Measurements from ENCODE around the gene DERL3.
A peak's percentile ranks its signal among the peaks of the same experiment; 100 is the strongest.

Gene DERL3

DNA sequence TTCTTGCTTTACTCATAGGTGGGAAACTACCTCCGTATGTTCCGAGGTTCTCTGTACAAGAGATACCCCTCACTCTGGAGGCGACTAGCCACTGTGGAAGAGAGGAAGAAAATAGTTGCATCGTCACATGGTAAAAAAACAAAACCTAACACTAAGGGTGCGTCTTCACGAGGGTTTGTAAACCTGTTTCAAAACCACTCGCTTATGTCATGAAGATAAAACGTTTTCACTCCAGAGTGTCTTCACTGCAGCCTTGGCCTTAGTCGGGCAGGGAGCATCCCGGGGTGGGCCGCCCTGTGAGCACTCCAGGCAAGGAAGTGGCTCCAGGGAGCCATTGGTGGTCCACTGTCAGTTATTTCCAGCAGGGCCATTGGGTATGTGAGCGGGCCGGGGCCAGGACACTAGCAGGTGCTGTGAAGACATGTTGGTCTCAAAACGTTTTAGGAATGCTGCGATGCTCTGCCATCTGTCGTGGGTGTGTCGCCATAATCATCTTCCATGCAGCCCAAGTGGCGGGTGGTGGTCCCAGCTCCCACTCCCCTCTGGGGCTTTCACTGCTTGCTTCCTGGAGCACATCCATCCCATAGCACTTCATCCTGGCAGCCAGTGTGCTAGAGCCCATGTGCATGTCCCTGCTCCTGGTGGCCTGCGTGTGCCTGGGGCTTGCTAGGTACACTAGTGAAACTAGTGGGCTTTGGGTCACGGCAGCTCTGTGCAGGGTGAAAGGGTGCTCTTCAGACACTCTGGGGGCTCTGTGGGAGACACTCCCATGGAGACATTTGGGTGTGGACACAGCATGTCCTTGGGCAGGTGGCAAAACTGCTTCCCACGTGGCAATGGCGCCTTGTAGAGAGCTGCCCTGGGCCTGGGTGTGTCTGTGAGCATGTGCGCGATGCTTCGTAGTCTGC is 46.8 kb downstream of the DERL3 start:
- Histone ChIP-seq H3K9me3 (no peaks in the 10 kb centered on the region), H3K4me1 (peaks cover 22% of the 10 kb centered on the region), H3K27me3 (ENCODE audit: low read depth) (no peaks in the 10 kb centered on the region), H3K36me3 (replicated peaks) (peaks cover 54% of the 10 kb centered on the region), H3K4me3 (no peak overlapping the region)
- DNase-seq (ENCODE audit: low spot score in 2 of 2), result no peak
- in situ Hi-C loops (cut with MboI; ENCODE audit: low sequenced_read_pairs), result no loop called here

DNA sequence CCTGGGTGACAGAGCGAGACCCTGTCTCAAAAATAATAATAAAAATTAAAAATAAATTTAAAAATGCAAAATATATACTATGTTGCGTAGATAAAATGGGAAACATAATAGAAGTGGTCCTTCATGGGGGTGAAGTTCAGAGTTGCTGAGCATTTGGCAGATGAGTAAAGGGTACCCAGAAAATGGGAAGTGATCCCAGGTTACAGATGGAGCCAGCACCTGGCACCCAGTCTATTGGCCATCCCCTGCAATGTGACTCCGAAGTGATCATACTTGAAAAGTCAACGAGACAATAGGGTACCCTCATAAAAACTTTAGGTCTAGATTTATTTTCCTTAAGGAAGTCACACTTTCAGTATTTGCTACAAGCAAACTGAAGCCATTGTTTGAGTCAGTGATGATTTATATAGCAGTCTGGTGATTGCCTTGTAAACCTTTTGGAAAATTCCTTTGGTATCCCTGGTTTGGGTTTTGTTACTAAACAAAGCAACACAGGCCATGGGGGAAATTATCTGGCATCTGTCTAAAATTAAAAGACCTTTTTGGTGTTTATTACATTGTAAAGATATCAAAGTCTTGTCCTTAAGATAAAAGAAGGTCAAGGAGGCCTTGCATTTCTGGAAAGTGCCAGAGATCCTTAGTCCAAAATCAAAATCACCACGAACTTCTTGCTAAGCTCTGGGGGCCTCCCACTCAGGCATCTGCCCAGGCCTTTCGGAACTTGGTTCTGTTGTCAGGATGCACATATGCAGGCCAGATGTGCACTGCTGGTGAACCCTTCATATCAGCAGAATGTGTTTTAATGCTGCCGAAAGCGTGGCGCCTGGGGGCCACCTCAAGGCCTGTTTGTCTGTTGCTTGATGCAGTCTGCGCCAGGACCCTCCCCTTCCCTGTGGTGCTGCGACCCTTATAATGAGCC is 47.7 kb downstream of the DERL3 start:
- H3K27me3 ChIP-seq (ENCODE audit: low read depth), result no peaks in the 10 kb centered on the region
- in situ Hi-C loops (cut with MboI; ENCODE audit: low sequenced_read_pairs), result no loop called here
- DNase-seq (ENCODE audit: low spot score in 2 of 2), result no peak

DNA sequence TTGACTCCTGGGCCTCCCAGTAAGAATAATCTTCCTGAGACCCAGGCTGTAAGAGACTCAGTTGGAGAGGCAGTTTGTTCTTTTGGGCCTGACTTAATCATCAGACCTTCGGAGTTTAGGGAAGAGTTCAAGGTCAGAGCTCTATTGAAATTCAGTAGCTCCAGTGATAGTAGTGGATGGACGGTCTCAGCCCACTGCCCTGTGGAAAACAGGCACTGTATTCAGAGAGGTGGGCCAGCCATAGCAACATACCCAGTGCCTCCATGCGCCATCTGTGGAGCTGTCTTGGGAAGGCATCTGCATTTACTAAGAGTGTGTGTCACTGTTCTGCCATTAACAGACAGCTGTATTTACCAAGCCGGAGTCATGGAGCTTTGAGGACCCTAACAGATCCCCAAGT is 49.2 kb downstream of the DERL3 start:
- Histone ChIP-seq H3K4me1 (peaks cover 18% of the 10 kb centered on the region), H3K9me3 (no peaks in the 10 kb centered on the region), H3K36me3 (replicated peaks) (peaks cover 49% of the 10 kb centered on the region), H3K27me3 (ENCODE audit: low read depth) (no peaks in the 10 kb centered on the region), H3K4me3 (no peak overlapping the region)
- in situ Hi-C loops (cut with MboI; ENCODE audit: low sequenced_read_pairs), result no loop called here
- DNase-seq (ENCODE audit: low spot score in 2 of 2), result no peak

More for the DNA sequence above, 47.7 kb downstream of the DERL3 start:
- Histone ChIP-seq H3K4me3 (no peak overlapping the region), H3K4me1 (peaks cover 21% of the 10 kb centered on the region), H3K9me3 (no peaks in the 10 kb centered on the region), H3K36me3 (replicated peaks) (peaks cover 56% of the 10 kb centered on the region)

DNA sequence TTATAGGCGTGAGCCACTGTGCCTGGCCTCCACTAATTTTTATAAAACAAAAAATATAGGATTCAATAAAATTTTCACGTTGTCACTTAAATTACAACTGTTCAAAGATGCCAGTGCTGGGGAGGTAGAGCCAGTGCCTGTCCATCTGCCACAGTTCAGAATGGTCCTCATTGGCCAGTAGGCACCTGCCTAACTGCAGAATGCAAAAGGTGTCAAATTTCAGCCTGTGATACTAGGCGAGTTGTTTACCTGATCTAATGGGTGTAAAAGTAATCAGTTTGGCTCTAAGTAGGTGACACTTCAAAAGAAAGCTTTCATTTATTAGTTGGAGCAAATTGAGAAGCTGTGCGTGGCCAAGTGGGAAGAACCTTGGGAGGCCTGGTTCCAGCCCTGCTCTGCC is 49.7 kb downstream of the DERL3 start:
- H3K36me3 ChIP-seq (replicated peaks), result peaks cover 44% of the 10 kb centered on the region
- DNase-seq (ENCODE audit: low spot score in 2 of 2), result no peak
- no peaks in the 10 kb centered on the region for H3K27me3 ChIP-seq (ENCODE audit: low read depth)
- H3K4me1 ChIP-seq, result peaks cover 18% of the 10 kb centered on the region
- no peaks in the 10 kb centered on the region for H3K9me3 ChIP-seq
- H3K4me3 ChIP-seq, result no peak overlapping the region
- in situ Hi-C loops (cut with MboI; ENCODE audit: low sequenced_read_pairs), result no loop called here

DNA sequence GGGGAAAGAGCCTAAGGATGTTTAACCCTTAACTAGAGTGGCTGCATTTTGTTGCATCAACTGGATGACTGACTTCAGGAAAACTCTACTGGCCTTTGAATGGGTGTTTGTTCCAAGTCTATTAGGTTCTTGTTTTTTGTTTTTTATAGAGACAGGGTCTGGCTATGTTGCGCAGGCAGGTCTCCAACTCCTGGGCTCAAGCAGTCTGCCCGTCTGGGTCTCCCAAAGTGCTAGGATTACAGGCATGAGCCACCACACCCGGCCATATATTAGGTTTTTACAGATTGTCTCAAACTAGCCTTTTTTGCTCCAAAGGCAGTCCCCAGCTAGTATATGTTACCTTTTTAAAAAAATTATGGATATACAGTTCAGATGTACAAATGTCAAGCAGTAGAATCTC is 50.9 kb downstream of the DERL3 start:
- H3K36me3 ChIP-seq (replicated peaks), result peaks cover 35% of the 10 kb centered on the region
- no peaks in the 10 kb centered on the region for H3K9me3 ChIP-seq
- no peaks in the 10 kb centered on the region for H3K27me3 ChIP-seq (ENCODE audit: low read depth)
- in situ Hi-C loops (cut with MboI; ENCODE audit: low sequenced_read_pairs), result no loop called here
- peak overlapping the region; percentile 97 for H3K4me3 ChIP-seq
- no peak for DNase-seq (ENCODE audit: low spot score in 2 of 2)
- H3K4me1 ChIP-seq, result peaks cover 18% of the 10 kb centered on the region

DNA sequence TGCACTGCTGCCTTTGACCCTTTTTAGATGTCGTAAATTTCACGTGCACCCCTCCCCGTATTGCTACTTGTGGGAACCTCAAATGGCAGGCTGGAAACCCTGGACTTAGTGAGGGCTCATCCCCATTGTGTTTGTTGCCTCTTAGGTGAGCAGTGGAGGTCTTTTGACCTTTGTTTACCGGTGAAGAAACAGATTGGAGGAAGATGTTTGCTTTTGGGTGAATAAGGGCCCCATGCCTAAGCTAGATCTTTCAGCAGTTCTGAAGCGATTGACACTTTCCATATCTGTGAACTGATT is 51.3 kb downstream of the DERL3 start:
- Histone ChIP-seq H3K4me3 (peak overlapping the region; percentile 97), H3K36me3 (replicated peaks) (peaks cover 31% of the 10 kb centered on the region), H3K9me3 (no peaks in the 10 kb centered on the region), H3K4me1 (peaks cover 18% of the 10 kb centered on the region), H3K27me3 (ENCODE audit: low read depth) (no peaks in the 10 kb centered on the region)
- DNase-seq (ENCODE audit: low spot score in 2 of 2), result no peak
- in situ Hi-C loops (cut with MboI; ENCODE audit: low sequenced_read_pairs), result no loop called here

DNA sequence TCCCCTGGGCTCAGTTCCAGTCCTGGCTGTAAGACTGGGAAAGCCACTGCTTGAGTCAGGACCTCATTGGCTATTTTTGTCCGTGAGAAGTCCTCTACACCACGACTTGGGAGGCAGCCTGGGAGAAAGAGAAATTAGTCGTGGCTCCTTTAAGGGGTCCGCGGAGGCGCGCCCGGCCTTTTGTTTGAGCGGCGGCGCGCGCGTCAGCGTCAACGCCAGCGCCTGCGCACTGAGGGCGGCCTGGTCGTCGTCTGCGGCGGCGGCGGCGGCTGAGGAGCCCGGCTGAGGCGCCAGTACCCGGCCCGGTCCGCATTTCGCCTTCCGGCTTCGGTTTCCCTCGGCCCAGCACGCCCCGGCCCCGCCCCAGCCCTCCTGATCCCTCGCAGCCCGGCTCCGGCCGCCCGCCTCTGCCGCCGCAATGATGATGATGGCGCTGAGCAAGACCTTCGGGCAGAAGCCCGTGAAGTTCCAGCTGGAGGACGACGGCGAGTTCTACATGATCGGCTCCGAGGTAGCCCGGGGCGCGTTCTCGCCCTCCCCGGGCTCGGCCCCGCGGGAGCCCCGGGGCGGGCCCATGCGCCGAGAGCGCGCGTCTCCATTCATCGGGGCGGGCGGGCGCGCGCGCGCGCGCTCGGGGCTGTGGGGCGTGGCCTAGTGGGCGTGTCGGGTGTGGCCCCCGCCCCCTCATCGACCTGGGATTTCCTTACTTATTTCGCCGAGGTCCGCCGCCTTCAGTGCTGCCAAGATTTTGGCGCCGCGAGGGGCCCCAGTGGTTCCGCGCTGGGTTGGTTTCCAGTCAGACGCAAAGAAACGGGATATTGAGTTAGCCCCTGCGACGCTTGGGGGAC is 51.8 kb downstream of the DERL3 start, which contains the start of gene SMARCB1:
SMARCB1 (plus strand) TSS at position 215 of the 848 bp plus-strand sequence; CDS start at position 419, 204 bp downstream.
- Histone ChIP-seq H3K4me3 (peak within 1 kb of the TSS; percentile 97), H3K36me3 (replicated peaks) (peaks cover 26% of the 10 kb centered on the region), H3K9me3 (no peaks in the 10 kb centered on the region), H3K27me3 (ENCODE audit: low read depth) (no peaks in the 10 kb centered on the region), H3K4me1 (peaks cover 18% of the 10 kb centered on the region)
- DNase-seq (ENCODE audit: low spot score in 2 of 2), result peak; percentile 80 to 87
- in situ Hi-C loops (cut with MboI; ENCODE audit: low sequenced_read_pairs), result no loop called here

DNA sequence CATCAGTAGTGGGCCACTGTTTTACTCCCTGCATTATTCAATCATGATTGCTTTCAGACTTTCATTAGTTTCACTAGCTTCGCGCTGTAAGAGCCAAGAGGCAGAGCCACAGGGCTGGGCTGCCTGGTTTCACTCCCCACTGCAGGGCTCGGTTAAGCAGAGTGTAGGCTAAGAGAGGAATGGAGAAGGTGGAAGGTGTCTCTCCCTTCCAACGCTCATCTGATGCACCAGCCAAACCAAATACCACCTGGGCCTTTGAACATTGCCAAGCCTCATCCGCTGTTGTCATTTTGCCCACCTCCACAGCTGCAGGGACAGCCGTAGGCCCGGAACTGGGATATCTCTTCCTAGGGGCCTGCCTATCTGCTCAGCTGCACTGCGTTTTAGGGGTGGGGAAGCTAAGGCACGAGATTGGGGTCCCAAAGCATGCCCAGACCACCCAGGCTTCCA is 52.5 kb downstream of the DERL3 start:
- DNase-seq (ENCODE audit: low spot score in 2 of 2), result no peak
- H3K4me1 ChIP-seq, result peaks cover 18% of the 10 kb centered on the region
- H3K4me3 ChIP-seq, result peak overlapping the region; percentile 97
- H3K27me3 ChIP-seq (ENCODE audit: low read depth), result no peaks in the 10 kb centered on the region
- H3K9me3 ChIP-seq, result no peaks in the 10 kb centered on the region
- H3K36me3 ChIP-seq (replicated peaks), result peaks cover 19% of the 10 kb centered on the region
- in situ Hi-C loops (cut with MboI; ENCODE audit: low sequenced_read_pairs), result no loop called here

Measured in HAP-1 (cell line).